ENCODE data around the gene CPOX. TPM values are rescaled to one million over a fixed set of nuclear protein-coding genes. Genes with fewer than 3 reads are reported as not detected.

Gene CPOX
- total RNA-seq, 2 donors from 2014 or later, result 9.2 to 12.7 TPM

DNA sequence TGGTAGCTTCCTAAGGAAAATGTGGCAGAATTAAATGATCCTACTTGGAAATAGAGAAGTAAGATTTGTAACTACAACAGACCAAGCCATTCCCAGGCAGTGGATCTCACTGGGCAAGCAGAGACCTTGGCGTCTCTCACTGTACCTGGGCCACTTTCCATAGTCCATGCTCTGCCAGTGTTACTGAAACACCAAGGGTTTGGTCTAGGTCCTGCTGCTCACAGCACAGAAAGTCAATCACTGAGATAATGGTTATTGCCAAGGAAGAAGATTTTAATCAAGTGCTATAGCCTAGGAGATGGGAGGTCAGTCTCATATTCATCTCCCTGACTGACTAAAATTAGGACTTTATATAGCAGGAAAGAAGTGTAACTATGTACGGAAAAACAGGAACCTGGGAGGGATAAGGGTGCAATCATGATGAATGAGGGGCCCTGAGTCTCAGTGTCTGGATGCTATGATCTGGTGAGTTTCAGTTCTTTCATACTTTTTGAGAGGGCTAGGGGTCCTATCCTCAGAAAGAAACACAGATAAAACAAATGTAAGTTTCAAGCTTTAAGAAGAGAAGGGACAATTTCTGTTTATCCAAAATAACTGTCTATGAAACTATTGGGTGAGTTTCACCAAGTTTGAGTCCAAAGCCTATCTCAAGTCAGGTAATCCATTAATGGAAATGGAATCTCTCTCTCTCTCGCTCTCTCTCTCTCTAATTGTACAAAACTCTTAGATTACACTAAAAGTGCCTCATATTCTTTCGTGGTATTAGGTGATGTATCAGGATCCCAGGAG lies 41.0 kb downstream of the CPOX start:
- DNase-seq (no peak), ATAC-seq (no peak)
- intact Hi-C loops (cut with DNase I), result no loop called here

DNA sequence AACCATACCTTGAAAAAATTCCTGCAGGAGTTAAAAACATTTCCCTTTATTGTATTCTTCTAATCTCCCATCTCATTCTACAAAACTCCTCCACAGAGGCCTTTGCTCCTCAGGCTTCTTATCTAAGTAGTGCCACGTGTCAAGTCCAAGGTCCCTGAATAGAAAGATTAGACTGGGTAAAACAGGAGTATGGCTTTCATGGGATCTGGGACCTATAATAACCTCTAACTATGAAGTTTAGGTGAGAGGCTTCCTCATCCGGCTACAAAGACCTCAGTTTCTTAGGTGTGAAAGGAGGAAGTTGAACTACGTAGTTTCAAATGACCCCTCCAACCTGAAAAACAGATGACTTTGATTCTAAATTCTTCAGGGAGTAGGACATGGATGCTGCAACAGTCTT lies 41.7 kb downstream of the CPOX start:
- DNase-seq, result no peak
- intact Hi-C loops (cut with DNase I), result no loop called here
- no peak for ATAC-seq

DNA sequence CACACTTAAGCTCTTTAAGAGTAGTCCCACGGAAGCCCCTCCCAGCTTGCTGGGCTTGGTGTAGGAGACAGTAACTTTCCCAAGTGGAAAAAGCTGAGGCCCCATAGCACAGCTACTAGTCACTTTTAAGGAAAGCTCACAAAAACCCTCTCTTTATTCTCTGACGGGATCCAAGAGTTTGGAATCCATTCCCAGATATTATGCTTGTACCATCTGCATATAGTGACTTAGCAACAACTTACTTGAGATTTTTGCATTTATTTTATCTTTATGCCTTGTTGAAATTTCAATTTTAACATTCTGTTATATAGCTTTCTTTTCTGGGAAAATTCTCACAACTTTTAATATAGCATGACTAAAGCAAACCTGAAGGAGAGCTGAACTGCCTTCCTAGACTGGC lies 42.2 kb downstream of the CPOX start:
- no peak for DNase-seq
- no peak for ATAC-seq
- intact Hi-C loops (cut with DNase I), result no loop called here

DNA sequence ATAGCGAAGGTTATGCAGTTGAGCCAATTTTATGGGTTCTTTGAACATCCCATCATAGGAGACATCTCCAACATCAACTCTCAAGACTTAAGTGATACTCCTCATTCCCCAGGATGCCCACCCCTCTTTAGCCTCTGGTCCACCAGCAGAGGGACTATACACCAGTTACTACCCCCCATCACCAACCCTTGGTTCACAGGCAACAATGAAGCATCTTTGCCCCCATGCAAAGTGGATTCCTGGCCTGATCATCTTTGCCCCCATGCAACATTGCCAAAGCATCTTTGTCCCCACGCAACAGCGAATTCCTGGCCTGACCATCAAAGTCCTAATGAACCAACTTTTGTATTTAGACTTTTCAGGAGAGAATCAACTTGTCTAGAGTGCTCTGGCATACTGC lies 42.6 kb downstream of the CPOX start:
- no peak for DNase-seq
- ATAC-seq, result no peak
- intact Hi-C loops (cut with DNase I), result no loop called here

DNA sequence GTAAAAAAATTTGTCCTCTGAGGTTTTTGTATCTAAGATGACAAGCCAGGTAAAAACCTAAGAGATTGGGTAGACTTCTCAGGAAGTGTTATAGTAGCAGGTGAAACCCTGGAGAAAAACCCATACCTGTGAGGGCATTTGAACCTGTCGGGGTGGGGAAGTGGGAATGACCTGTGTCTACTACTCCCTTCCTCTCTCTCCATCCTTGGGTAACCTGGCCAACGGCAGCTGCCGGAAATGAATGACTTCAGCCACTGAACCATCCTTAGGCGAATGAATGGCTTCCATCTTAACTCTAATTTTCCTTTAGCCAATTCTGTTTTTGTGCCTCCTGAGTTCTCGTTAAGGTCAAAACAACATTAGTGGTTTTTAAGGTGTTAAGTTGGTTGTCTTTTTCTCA lies 44.9 kb downstream of the CPOX start:
- ATAC-seq (no peak), DNase-seq (no peak)
- intact Hi-C loops (cut with DNase I), result no loop called here

DNA sequence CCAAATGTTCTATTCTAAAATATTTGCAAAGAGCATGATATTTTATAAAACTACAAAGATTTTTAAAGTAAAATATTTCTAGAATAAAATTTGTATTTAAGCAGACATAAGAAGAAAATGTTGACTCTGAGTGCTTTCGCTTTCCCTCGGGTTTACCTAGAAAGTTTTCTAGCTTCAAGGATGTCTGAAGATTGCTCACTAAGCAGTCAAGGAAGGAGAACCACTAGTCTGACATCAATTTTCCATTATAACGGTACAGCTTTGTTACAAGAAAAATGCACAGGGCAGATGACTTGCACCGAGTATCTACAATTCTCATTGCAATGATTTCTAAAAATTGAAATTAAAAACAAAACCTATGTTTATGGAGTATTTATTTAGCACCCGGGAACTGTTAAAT lies 47.5 kb downstream of the CPOX start:
- DNase-seq, result no peak
- ATAC-seq, result no peak
- intact Hi-C loops (cut with DNase I), result no loop called here

DNA sequence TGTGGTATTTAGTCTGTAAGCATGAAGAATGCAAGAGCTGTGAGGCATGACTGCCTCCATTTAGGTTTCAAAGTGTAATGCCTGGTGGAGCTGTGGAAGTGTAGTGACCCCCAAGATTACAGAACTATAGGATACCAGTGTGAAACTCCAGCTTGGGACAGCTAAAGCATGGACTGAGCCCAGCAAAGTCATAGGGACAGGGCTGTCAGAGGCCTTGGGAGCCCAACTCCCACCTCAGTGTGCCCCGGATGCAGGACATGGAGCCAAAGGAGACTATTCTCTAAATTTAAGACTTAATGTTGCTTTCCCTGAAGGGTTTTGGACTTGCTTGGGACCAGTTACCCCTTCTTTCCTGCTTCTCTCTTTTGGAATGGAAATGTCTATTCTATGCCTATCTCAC lies 50.8 kb downstream of the CPOX start:
- ATAC-seq (no peak), DNase-seq (no peak)
- intact Hi-C loops (cut with DNase I), result no loop called here

DNA sequence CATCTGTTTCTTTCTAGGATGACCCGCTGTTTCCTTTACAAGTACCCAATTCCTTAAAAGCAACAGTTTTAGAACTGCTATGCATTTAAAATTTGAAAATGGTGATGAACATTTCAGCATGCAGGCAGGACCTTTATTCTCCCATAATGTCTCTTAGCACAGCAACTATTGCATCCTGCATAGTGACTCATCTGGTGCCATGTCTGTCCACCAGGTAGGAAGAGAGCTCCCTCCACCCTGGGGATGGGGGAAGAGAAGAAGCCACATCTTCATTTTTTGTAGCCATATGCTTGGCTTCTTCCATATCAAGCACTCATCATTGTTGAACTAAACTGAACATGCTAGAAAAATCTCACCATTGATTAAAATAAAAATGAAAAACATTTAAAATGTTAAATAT lies 51.7 kb downstream of the CPOX start:
- DNase-seq, result no peak
- intact Hi-C loops (cut with DNase I), result no loop called here
- no peak for ATAC-seq

DNA sequence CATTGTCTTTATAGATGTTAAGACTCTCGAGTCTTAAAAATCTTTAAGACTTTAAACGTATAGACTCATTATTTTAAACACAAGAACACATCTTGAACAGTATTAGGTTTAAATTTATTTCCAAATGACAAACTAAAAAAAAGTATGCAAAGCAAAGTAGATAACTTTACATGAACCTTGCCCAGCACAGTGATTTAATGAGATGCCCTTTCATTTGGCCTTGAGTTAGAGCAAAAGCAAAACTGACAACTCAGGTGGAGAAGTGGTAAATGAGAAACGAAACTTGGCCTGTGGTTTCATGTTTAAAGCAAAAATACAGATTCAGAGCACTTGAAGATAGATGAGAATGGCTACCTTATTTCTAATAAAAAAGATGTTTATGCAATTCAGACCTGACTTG lies 53.1 kb downstream of the CPOX start:
- intact Hi-C loops (cut with DNase I), result no loop called here
- DNase-seq, result no peak
- no peak for ATAC-seq

DNA sequence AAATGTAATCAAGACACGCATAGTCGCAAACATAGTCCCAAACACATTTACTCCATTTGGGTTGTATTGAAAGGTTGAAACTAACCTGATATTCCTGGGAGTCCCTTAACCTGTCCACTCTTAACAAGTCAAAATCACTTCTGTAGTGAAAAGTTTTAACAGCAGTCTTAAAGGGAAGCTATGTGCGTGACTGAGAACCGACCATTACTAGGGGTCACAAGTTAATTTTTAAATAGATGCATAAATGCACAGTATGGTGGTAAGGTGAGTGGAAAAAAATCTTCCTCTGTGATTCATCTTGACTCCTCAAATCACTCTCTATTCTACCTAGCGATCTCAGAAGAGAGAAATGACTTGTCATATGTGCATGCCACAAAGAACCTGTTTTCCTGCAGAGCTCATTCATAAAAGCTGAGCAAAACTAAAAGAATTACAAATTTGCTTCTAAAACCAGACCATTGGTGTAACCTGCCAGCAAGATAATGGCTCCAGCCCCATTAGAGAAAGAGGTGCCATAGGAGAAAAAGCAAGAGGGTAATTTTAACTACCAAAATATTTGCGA lies 56.9 kb downstream of the CPOX start:
- ATAC-seq, result no peak
- intact Hi-C loops (cut with DNase I), result no loop called here
- no peak for DNase-seq

DNA sequence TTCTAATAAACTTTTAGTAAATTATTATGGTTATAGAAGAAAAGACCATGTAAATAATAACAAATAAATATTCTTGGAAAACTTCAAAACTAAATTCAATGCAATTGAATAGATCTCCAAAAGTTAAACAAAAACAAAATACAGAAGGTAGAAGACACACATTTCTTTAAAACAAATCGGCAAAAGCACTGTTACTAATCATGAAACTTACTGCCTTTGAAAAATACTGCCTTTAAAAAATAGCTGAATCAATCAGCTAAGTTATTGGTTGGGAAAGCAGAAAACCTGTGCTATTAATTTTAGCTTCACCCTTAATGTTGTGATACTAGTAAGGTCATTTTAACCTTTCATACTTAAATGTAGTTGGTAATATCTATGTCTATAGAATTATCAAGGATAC lies 58.7 kb downstream of the CPOX start:
- intact Hi-C loops (cut with DNase I), result no loop called here
- ATAC-seq, result no peak
- DNase-seq, result no peak

DNA sequence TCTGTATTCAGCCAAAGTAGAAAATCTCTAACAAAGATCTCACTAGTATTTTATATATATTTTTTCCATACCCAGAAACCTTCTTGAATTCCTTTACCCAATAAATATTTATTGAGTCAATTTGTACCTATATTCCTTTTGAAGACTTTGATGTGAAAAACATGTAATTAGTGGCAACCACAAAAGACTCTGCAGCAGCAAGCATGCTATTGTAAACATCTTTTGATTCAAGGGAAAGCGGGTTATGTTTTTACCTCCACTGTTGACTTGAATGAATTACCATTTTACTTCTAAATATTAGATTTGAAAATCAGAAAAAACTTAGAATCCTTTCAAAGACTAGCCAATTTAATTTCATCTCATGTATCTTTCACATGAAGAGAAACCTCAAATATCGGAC lies 59.2 kb downstream of the CPOX start:
- no peak for DNase-seq
- intact Hi-C loops (cut with DNase I), result no loop called here
- ATAC-seq, result no peak

DNA sequence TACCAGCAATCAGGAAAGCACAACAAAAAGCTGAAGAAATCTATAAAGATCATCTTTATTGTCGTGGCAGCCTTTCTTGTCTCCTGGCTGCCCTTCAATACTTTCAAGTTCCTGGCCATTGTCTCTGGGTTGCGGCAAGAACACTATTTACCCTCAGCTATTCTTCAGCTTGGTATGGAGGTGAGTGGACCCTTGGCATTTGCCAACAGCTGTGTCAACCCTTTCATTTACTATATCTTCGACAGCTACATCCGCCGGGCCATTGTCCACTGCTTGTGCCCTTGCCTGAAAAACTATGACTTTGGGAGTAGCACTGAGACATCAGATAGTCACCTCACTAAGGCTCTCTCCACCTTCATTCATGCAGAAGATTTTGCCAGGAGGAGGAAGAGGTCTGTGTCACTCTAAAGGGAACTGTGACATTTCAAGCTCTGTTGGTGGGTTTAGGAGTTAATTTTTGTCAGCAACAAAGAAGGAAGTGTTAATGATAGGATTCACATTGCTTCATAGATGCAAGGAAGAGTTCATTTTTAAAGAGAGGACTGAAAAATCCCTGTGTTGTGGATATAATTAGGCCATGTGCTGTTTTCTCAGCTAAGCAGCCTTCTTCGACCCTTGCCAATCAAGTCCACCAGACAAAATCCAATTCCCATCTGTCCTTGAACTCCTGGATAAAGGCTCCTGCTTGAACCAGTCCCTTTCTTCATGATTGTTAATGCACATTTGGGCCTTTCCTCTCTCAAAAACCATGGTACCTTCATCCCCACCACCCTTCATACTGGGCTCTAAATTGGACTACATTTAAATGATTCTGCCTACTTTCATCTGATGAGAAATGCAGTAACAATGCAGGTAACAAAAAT lies 60.5 kb downstream of the CPOX start:
- ATAC-seq (no peak), DNase-seq (no peak)
- intact Hi-C loops (cut with DNase I), result no loop called here

DNA sequence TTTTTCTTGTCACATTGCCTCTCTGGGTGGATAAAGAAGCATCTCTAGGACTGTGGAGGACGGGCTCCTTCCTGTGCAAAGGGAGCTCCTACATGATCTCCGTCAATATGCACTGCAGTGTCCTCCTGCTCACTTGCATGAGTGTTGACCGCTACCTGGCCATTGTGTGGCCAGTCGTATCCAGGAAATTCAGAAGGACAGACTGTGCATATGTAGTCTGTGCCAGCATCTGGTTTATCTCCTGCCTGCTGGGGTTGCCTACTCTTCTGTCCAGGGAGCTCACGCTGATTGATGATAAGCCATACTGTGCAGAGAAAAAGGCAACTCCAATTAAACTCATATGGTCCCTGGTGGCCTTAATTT lies 61.2 kb downstream of the CPOX start:
- DNase-seq (no peak), ATAC-seq (no peak)
- intact Hi-C loops (cut with DNase I), result no loop called here

DNA sequence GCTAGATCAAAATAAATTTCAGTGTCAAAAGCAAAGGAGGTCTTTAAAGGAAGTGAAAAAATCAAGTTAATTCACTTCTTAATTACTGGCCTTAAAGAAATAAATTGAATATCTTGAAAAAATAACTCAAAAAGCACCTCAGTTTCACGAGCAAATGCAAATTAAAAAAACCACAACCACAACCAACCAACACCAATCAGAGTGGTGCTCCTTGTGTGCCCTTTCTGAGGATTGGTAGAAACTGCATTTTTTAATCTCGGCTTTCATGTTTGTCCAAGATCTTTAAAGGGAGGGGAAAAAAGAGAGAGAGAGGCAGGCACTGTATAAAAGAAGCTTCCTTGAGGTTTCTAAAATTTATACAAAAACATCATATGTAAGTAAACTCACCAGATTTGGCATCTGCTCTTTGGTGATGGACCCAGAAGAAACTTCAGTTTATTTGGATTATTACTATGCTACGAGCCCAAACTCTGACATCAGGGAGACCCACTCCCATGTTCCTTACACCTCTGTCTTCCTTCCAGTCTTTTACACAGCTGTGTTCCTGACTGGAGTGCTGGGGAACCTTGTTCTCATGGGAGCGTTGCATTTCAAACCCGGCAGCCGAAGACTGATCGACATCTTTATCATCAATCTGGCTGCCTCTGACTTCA lies 61.7 kb downstream of the CPOX start, which contains the start of gene GPR15:
GPR15 (plus strand) TSS at position 357 of the 653 bp plus-strand sequence; CDS start at position 413, 56 bp downstream.
- ATAC-seq (no peak), DNase-seq (no peak)
- intact Hi-C loops (cut with DNase I), result no loop called here

DNA sequence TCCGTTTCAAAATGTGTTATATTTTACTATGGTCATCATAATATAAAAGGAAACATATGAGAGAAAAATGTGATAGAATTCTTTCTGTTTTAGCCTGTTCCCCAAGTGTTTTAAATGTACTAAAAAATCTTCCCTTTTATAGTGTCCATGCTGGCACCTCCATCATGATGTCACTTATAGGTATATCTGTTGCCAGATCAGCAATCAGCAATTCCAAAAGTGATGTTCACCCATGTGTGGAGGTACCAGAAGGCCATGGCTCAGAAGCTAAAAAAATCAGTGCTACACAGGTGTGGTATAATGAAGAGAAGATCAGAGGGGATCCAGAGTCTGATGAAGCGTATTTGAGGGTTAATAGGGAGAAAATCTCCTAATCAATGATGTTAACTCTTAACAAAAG lies 62.7 kb downstream of the CPOX start:
- ATAC-seq (no peak), DNase-seq (no peak)
- intact Hi-C loops (cut with DNase I), result no loop called here

DNA sequence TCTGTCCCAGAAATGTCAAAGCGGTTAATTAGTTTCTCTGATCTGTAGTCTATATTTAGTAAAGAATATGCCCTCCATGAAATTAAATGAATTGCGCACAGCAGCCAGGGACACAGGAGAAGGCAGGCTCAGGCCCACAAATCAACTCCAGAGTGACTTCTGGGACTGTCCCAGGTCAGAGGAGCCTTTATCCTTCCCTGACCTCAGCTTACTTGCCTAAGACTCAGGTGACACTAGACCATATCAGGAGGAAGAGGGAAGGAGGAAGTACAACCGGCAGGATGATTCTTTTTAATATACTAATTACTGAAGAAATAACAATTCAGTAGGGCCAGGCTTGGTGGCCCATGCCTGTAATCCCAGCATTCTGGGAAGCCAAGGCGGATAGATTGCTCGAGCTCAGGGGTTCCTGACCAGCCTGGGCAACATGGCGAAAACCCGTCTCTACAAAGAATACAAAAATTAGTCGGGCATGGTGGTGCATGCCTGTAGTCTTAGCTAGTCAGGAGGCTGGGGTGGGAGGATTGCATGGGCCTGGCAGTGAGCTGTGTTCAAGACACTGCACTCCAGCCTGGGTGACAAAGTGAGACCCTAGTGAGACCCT lies 63.5 kb downstream of the CPOX start:
- ATAC-seq (no peak), DNase-seq (no peak)
- intact Hi-C loops (cut with DNase I), result loop anchor here in 1 of 2 donors (10.0 kb wide), 2 partner anchors 65 to 365 kb away; partner anchors contain the start of gene CPOX
